Right cardiac atrium (tissue), 5 donors: ENCODE data around the gene EWSR1. TPM values are rescaled to one million over a fixed set of nuclear protein-coding genes. Genes with fewer than 3 reads are reported as not detected.

Source experiments
- ATAC-seq, 2 donors: fragments of 200-7000 bp; cut with Tn5 transposase; one replicate each; pipeline versions ENCODE4 v1.8.0 to v1.9.1; 2020; ENCODE audit warnings: moderate library complexity in 2 of 2, mild to moderate bottlenecking in 1 of 2
- DNase-seq, 3 donors: peaks; one replicate each; pipeline ENCODE4 v3.0.0-alpha.2; 2020
- H3K27ac ChIP-seq: one replicate; pipeline ENCODE4 v1.5.1; 2013; ENCODE audit warnings: mild to moderate bottlenecking, low read length, control low read depth, moderate library complexity
- H3K27me3 ChIP-seq: one replicate; pipeline ENCODE4 v1.6.1; 2013; ENCODE audit not compliant: control insufficient read depth, insufficient read depth
- H3K4me1 ChIP-seq: one replicate; pipeline ENCODE4 v1.6.1; 2013; ENCODE audit warnings: low read length; ENCODE audit not compliant: control insufficient read depth, insufficient read depth
- H3K4me3 ChIP-seq: one replicate; pipeline ENCODE4 v1.5.1; 2013; ENCODE audit warnings: low read length, control low read depth
- H3K9me3 ChIP-seq: one replicate; pipeline ENCODE4 v1.6.1; 2013; ENCODE audit warnings: low read length; ENCODE audit not compliant: control insufficient read depth
- WGBS: extraction: QIAGEN DNeasy Blood & Tissue Kit; methylation state at CpG from one replicate; pipeline ENCODE4 v1.1.7; 2013; 5-methylcytosine and 5-hydroxymethylcytosine counted together
- intact Hi-C, 4 donors: fragments of 100-400 bp; cut with DNase I; formaldehyde crosslinking; loops; one replicate each; pipeline versions ENCODE4 v1.11.0 to v1.14.0; 2022 to 2023
- polyA plus RNA-seq: library from polyadenylated mRNA; stranded (reverse); fragments of 200-250 nt; gene quantifications from one replicate; pipeline ENCODE4 v1.2.3, GENCODE V29; 2013
- total RNA-seq, 4 donors: library from RNA; stranded (reverse); fragmentation: NEBNext Ultra II Directional; extraction: Animal tissue kit (Norgen Biotek cat#: 25700); gene quantifications; one replicate each; pipeline ENCODE4 v1.2.1, GENCODE V29; 2021
- donor health status: healthy with polysubstance abuse.
- donor health status: DM: no; HTN: yes; CAD: no.
- donor health status: DM: no; HTN: no; CAD: no.
- donor health status: DM: no; HTN: yes; CAD: no; lungs with severe emphysema.
- donor health status: DM: yes; HTN: yes; CAD: no.

EWSR1 gene
- total and polyA plus RNA-seq, 5 donors, result 119 to 162 (median 142) TPM

- DNase-seq, result peak in 1 of 3 donors; percentile 53
- Histone ChIP-seq H3K4me1 (peaks cover 2% of the 10 kb centered on the region), H3K27ac (no peak overlapping the region), H3K27me3 (no peaks in the 10 kb centered on the region), H3K4me3 (no peak overlapping the region), H3K9me3 (no peaks in the 10 kb centered on the region)
- 92% methylated on average over 10 of the region's 10 CpGs for WGBS
- intact Hi-C loops, result no loop called here
- ATAC-seq, result no peak
Measured at GRCh38 chr22:29326481-29326880, 58.4 kb downstream of the EWSR1 start.

DNA sequence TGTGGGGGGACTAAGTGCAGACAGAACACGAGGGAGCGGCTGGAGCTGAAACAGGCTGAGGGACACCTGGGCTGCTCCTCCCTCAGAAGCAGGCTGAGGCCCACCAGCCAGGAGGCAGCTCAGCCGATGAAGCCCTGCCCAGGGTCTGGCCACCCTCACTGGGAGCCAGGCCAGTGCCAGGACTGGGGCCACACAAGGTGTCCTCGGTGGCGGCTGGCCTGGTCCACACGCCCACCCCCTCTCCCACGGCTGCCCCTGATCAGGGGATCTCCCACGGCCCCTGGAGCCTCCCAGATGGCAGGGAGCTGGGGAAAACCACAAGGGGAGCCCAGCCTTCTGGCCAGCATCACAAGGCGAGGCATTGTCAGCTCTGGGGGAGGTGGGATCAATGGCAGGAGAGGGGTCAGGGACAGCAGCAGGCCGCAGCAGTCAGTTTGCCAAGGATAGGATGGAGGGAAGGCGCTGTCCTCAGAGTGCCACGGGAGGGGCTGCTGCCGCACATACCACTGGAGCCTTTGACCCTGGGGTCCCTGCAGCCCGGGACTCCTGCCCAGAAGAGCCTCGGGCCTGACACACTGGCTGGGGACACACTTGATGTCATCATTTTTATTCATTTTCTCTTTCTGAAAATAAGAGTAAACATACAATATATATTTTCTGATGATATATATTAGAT, 59.2 kb downstream of the EWSR1 start:
- no peak for ATAC-seq
- WGBS, result 80% methylated on average over 15 of the region's 15 CpGs
- intact Hi-C loops, result no loop called here

GRCh38 chr22:29328055-29328454, 60.0 kb downstream of the EWSR1 start:
- intact Hi-C loops, result no loop called here

More for the DNA sequence above, 59.2 kb downstream of the EWSR1 start:
- no peaks in the 10 kb centered on the region for H3K9me3 ChIP-seq
- H3K27ac ChIP-seq, result no peak overlapping the region
- no peaks in the 10 kb centered on the region for H3K27me3 ChIP-seq
- H3K4me3 ChIP-seq, result no peak overlapping the region
- peaks cover 2% of the 10 kb centered on the region for H3K4me1 ChIP-seq
- DNase-seq, result peak in 2 of 3 donors; percentile 55 to 57

GRCh38 chr22:29328566-29329500, 60.8 kb downstream of the EWSR1 start:
- Histone ChIP-seq H3K9me3 (no peaks in the 10 kb centered on the region), H3K4me3 (no peak overlapping the region), H3K27me3 (no peaks in the 10 kb centered on the region), H3K4me1 (peaks cover 2% of the 10 kb centered on the region), H3K27ac (no peak overlapping the region)
- DNase-seq, result peak in 2 of 3 donors; percentile 33 to 63
- intact Hi-C loops, result no loop called here
- WGBS, result 79% methylated on average over 34 of the region's 34 CpGs
- ATAC-seq, result no peak

More at GRCh38 chr22:29328055-29328454, 60.0 kb downstream of the EWSR1 start:
- DNase-seq, result peak in 1 of 3 donors; percentile 33
- Histone ChIP-seq H3K4me1 (peaks cover 2% of the 10 kb centered on the region), H3K4me3 (no peak overlapping the region), H3K27ac (no peak overlapping the region), H3K9me3 (no peaks in the 10 kb centered on the region), H3K27me3 (no peaks in the 10 kb centered on the region)
- 82% methylated on average over 5 of the region's 5 CpGs for WGBS
- ATAC-seq, result no peak

DNA sequence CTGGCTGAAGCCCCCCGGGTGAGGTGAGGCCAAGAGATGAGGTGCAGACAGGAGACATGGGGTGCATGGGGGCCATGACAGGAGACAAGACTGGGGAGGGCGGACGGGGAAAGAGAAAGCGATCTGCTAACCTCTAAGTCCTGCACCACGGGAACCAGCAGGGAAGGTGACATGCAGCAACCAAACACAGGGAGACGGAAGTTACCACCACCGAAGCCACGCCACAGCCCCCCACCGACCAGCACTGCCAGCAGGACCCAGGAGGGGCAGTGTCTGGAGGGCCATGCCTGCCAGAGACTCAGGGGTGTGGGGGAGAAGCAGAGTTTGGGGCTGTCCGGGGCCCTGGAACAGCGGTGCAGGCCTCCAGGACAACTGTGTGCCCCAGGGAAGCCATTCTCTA, 61.5 kb downstream of the EWSR1 start:
- DNase-seq (peak in 1 of 3 donors; percentile 31), ATAC-seq (no peak)
- intact Hi-C loops, result no loop called here
- Histone ChIP-seq H3K4me3 (no peak overlapping the region), H3K27ac (no peak overlapping the region), H3K27me3 (no peaks in the 10 kb centered on the region), H3K9me3 (no peaks in the 10 kb centered on the region), H3K4me1 (peaks cover 2% of the 10 kb centered on the region)
- 86% methylated on average over 11 of the region's 11 CpGs for WGBS

DNA sequence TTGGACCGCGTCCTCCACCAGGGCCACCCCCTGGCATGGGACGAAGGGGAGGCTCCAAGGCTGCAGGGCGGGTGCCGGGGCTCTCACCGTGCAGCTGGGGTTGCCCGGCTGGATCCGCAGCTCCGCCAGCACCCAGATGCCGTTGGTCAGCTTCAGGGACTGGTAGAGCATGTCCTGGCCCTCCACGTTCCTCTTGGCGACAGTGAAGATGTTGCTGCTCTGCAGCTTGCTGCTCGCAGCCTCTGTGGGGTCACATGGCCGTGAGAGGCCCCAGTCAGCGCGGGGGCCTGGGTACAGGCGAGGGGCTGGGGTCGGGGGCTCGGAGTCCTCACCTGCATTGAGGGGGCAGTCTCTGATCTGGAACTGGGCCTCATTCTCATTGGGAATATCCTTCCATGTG, 62.2 kb downstream of the EWSR1 start:
- ATAC-seq (no peak), DNase-seq (peak in 2 of 3 donors; percentile 35 to 39)
- no peak overlapping the region for H3K27ac ChIP-seq
- no peaks in the 10 kb centered on the region for H3K9me3 ChIP-seq
- H3K4me3 ChIP-seq, result no peak overlapping the region
- 86% methylated on average over 19 of the region's 19 CpGs for WGBS
- intact Hi-C loops, result no loop called here
- H3K4me1 ChIP-seq, result peaks cover 2% of the 10 kb centered on the region
- H3K27me3 ChIP-seq, result no peaks in the 10 kb centered on the region

DNA sequence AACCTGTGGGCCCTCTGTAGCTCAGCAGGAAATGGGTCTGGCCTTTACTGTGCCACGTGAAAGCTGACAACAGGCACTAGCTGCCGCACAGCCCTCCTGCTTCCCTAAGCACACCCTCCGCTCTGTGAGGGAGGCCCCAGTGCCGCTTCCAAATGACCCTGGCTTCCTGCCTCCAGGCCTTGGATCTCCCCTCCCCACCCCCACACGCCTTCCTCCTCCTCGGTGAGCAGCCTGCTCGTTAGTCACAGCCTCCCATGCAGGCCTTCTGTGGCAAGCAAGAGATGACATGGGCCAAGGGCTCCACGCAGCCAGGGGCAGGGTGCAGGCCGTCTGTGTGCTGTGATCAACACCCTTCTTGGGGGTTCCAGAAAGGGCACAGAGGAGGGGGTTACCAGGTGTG, 62.7 kb downstream of the EWSR1 start:
- intact Hi-C loops, result no loop called here
- H3K4me3 ChIP-seq, result no peak overlapping the region
- 50% methylated on average over 9 of the region's 9 CpGs for WGBS
- H3K27me3 ChIP-seq, result no peaks in the 10 kb centered on the region
- H3K9me3 ChIP-seq, result no peaks in the 10 kb centered on the region
- H3K27ac ChIP-seq, result no peak overlapping the region
- DNase-seq (peak; percentile 77 to 86 (median 83)), ATAC-seq (peak; percentile 37 to 71)
- peaks cover 2% of the 10 kb centered on the region for H3K4me1 ChIP-seq

- Histone ChIP-seq H3K4me3 (no peak overlapping the region), H3K4me1 (no peaks in the 10 kb centered on the region), H3K9me3 (no peaks in the 10 kb centered on the region), H3K27me3 (no peaks in the 10 kb centered on the region), H3K27ac (no peak overlapping the region)
- WGBS, result 91% methylated on average over 8 of the region's 8 CpGs
- ATAC-seq, result no peak
- DNase-seq, result peak in 2 of 3 donors; percentile 34 to 37
- intact Hi-C loops, result no loop called here
Measured at GRCh38 chr22:29331213-29331612, 63.1 kb downstream of the EWSR1 start.

GRCh38 chr22:29331658-29332300, 63.7 kb downstream of the EWSR1 start:
- Histone ChIP-seq H3K27ac (no peak overlapping the region), H3K4me3 (no peak overlapping the region), H3K4me1 (no peaks in the 10 kb centered on the region), H3K27me3 (no peaks in the 10 kb centered on the region), H3K9me3 (no peaks in the 10 kb centered on the region)
- intact Hi-C loops, result no loop called here
- WGBS, result 88% methylated on average over 14 of the region's 14 CpGs
- DNase-seq (peak in 2 of 3 donors; percentile 40 to 51), ATAC-seq (no peak)

DNA sequence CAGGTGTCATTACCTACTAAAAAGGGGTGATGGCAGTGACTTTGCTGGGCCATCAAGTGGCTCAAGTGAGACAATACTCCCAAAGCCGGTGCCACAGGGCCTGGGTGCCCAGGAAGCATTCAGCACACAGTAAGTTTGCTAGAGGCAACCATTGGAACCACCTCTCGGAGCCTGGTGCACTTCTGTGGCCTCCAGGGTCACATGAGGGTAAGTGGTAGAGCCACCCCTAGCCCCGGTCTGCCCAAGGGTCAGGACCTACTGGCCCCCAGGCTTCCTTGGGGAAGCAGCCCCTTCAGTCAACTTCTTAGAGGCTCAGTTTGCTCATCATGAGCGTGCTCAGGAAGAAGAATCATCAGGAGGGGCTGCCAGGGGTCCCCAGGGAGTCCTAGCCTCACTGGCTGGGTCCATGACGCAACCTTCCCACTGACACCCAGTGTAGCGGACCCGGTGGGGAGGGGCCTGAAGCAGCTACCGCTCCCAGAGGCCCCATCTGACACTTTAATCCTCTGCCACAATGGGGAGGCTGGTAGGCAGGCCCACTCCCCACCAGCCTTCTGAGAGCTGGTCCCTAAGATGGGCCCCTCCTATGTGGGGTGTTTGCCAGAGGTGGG, 64.9 kb downstream of the EWSR1 start:
- ATAC-seq, result no peak
- Histone ChIP-seq H3K9me3 (no peaks in the 10 kb centered on the region), H3K4me1 (no peaks in the 10 kb centered on the region), H3K4me3 (no peak overlapping the region), H3K27me3 (no peaks in the 10 kb centered on the region), H3K27ac (no peak overlapping the region)
- peak in 2 of 3 donors; percentile 31 to 35 for DNase-seq
- intact Hi-C loops, result no loop called here
- 94% methylated on average over 8 of the region's 8 CpGs for WGBS
